Neutrophil (primary cell): ENCODE results near the gene ME3.

Experiments
- H3K27ac ChIP-seq: fragments of 200-600 bp; sonication (generic); 2 replicates; pipeline ENCODE4 v1.5.1; 2016; ENCODE audit warnings: mild to moderate bottlenecking, moderate library complexity
- H3K27me3 ChIP-seq: fragments of 200-600 bp; sonication (generic); 2 replicates; pipeline ENCODE4 v1.6.0; 2016; ENCODE audit warnings: mild to moderate bottlenecking
- H3K36me3 ChIP-seq: fragments of 200-600 bp; sonication (generic); 2 replicates; pipeline ENCODE4 v1.5.1; 2017
- H3K4me1 ChIP-seq, 2 experiments: fragments of 200-600 bp in 1 of 2; sonication (generic) in 1 of 2; 1 replicate in 1 of 2; 2 replicates in 1 of 2; pipeline versions ENCODE4 v1.5.1 to v1.6.1; 2013 to 2016; ENCODE audit warnings: low read depth in 1 of 2, low read length in 1 of 2, mild to moderate bottlenecking in 1 of 2, moderate library complexity in 1 of 2; ENCODE audit not compliant: control insufficient read depth in 1 of 2, insufficient read depth in 1 of 2
- H3K4me3 ChIP-seq, 2 experiments: fragments of 200-600 bp in 1 of 2; sonication (generic) in 1 of 2; 1 replicate in 1 of 2; 2 replicates in 1 of 2; pipeline ENCODE4 v1.5.1; 2013 to 2016; ENCODE audit warnings: low read depth in 1 of 2, low read length in 1 of 2, mild to moderate bottlenecking in 1 of 2, moderate library complexity in 1 of 2
- H3K9me3 ChIP-seq: fragments of 200-600 bp; sonication (generic); 2 replicates; pipeline ENCODE4 v1.5.1; 2016
- CTCF ChIP-seq: fragments of 200-600 bp; sonication (generic); IDR thresholded peaks from 2 replicates; pipeline ENCODE4 v1.5.1; 2016; ENCODE audit warnings: antibody characterized with exemption

ME3 gene

GRCh38 chr11:86447763-86448480, 224.5 kb downstream of the ME3 start:
- TF ChIP-seq CTCF = no peak
- no peak overlapping the region for H3K27ac ChIP-seq
- peaks cover 0 to 4% of the 10 kb centered on the region in 2 experiments for H3K4me1 ChIP-seq
- no peak overlapping the region for H3K4me3 ChIP-seq
- no peaks in the 10 kb centered on the region for H3K36me3 ChIP-seq
- H3K9me3 ChIP-seq = no peaks in the 10 kb centered on the region
- no peaks in the 10 kb centered on the region for H3K27me3 ChIP-seq

GRCh38 chr11:86446924-86447285, 225.5 kb downstream of the ME3 start:
- peaks cover 0 to 4% of the 10 kb centered on the region in 2 experiments for H3K4me1 ChIP-seq
- H3K9me3 ChIP-seq = no peaks in the 10 kb centered on the region
- no peak overlapping the region for H3K27ac ChIP-seq
- TF ChIP-seq CTCF = no peak
- H3K4me3 ChIP-seq = no peak overlapping the region
- no peaks in the 10 kb centered on the region for H3K36me3 ChIP-seq
- no peaks in the 10 kb centered on the region for H3K27me3 ChIP-seq

- Histone ChIP-seq H3K36me3 (no peaks in the 10 kb centered on the region), H3K4me1 (peaks cover 0 to 4% of the 10 kb centered on the region in 2 experiments), H3K27me3 (no peaks in the 10 kb centered on the region), H3K27ac (no peak overlapping the region), H3K9me3 (no peaks in the 10 kb centered on the region), H3K4me3 (no peak overlapping the region)
- TF ChIP-seq CTCF = no peak
These were observed 226.1 kb downstream of the ME3 start for GRCh38 chr11:86446163-86446923.

GRCh38 chr11:86444981-86445380, 227.4 kb downstream of the ME3 start:
- Histone ChIP-seq H3K27ac (no peak overlapping the region), H3K9me3 (no peaks in the 10 kb centered on the region), H3K27me3 (no peaks in the 10 kb centered on the region), H3K36me3 (no peaks in the 10 kb centered on the region), H3K4me1 (peaks cover 0 to 4% of the 10 kb centered on the region in 2 experiments), H3K4me3 (no peak overlapping the region)
- TF ChIP-seq CTCF = no peak

GRCh38 chr11:86443415-86443814, 229.0 kb downstream of the ME3 start:
- Histone ChIP-seq H3K27me3 (no peaks in the 10 kb centered on the region), H3K27ac (no peak overlapping the region), H3K4me1 (peaks cover 0 to 4% of the 10 kb centered on the region in 2 experiments), H3K9me3 (no peaks in the 10 kb centered on the region), H3K4me3 (no peak overlapping the region), H3K36me3 (no peaks in the 10 kb centered on the region)
- no peak for TF ChIP-seq CTCF
